Transverse colon (tissue), 4 donors: ENCODE measurements around the gene MAPKBP1.
A peak's percentile ranks its signal among the peaks of the same experiment; 100 is the strongest.

ENCODE experiments used
- POLR2A ChIP-seq: fragments of 450-650 bp; IDR thresholded peaks from one replicate; pipeline ENCODE4 v1.6.1; 2016; ENCODE audit warnings: antibody characterized with exemption, mild to moderate bottlenecking, moderate library complexity
- POLR2AphosphoS5 ChIP-seq, 3 donors: sonication (generic); formaldehyde crosslinking; IDR thresholded peaks; one replicate each; pipeline ENCODE4 v1.6.1; 2016; ENCODE audit warnings: antibody characterized with exemption in 3 of 3
- TF ChIP-seq, protein P1 (sequence below), 5 experiments: fragments of 200-600 bp in 3 of 5; fragments of 450-650 bp in 2 of 5; sonication (generic) in 3 of 5; IDR thresholded peaks; 1 replicate in 2 of 5; 2 replicates in 3 of 5; pipeline ENCODE4 v1.5.1; 2016 to 2017; ENCODE audit warnings: antibody characterized with exemption in 5 of 5, inconsistent platforms in 3 of 5, mild to moderate bottlenecking in 2 of 5, moderate library complexity in 1 of 5

DNA sequence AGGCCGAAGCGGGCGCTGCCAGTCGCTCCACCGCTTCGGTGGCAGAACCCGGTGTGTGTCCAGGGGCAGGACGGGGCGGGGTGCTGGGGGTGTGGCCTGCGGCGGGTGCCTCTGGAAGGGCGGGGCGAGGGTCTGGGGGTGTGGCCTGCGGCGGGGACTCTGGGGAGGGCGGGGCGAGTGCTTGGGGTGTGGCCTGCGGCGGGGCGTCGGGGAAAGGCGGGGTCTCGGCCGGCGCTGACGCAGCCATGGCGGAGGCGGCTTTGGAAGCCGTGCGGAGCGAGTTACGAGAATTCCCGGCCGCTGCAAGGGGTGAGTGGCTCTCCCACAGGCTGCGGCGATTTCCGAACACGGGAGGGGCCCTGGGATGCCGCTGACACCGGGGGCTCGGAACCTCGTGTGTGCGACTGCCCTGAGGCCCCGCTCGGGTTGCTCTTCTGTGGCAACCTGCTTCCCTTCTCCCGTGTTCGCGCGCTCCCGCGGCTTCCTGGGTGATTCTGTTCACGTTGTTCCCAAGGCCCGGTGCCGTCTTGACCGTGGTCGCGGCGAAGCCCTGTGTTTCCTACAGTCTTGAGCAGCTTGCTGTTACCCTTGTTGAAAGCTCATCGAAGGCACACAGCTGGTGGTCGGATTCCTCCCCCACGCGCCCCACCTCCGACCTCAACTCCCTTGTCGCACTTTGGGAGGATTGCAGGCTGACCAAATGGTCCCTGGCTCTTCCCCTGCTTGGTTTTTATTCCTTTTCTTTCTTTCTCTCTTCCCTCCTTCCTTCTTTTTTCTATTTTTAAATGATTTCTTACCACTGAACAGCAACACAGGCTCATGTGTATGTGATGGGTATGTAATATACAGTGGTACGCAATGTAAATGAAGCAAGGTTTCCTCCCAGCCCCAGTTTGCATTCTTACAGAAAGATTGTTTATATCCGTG, 53.9 kb downstream of the MAPKBP1 start, which contains the start of gene JMJD7:
- peak; percentile 80 for TF ChIP-seq POLR2A
- TF ChIP-seq, protein P1, sequence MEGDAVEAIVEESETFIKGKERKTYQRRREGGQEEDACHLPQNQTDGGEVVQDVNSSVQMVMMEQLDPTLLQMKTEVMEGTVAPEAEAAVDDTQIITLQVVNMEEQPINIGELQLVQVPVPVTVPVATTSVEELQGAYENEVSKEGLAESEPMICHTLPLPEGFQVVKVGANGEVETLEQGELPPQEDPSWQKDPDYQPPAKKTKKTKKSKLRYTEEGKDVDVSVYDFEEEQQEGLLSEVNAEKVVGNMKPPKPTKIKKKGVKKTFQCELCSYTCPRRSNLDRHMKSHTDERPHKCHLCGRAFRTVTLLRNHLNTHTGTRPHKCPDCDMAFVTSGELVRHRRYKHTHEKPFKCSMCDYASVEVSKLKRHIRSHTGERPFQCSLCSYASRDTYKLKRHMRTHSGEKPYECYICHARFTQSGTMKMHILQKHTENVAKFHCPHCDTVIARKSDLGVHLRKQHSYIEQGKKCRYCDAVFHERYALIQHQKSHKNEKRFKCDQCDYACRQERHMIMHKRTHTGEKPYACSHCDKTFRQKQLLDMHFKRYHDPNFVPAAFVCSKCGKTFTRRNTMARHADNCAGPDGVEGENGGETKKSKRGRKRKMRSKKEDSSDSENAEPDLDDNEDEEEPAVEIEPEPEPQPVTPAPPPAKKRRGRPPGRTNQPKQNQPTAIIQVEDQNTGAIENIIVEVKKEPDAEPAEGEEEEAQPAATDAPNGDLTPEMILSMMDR (IDR thresholded peaks at IDR 0.05) = no peak
- peak; percentile 58 to 90 (median 88) for TF ChIP-seq POLR2AphosphoS5 (IDR thresholded peaks at IDR 0.05)
